Ramos (cell line): ENCODE data around the gene CDK19.
"Not testable (repeated sequence)": the region's sequence is repeated elsewhere in the genome, so short reads cannot be mapped to it uniquely, and the experiment has no call there.

ENCODE experiments used
- in situ Hi-C: fragments of 300-500 bp; cut with MboI; formaldehyde crosslinking; loops from one replicate; pipeline ENCODE4 v1.14.3; 2022; ENCODE audit warnings: low sequenced_read_pairs; ENCODE audit not compliant: unreplicated experiment

The CDK19 gene

GRCh38 chr6:110814102-110815014 is 911 bp downstream of the CDK19 start:
- in situ Hi-C loops: no loop called here

GRCh38 chr6:110813338-110814101 is 1.7 kb downstream of the CDK19 start:
- in situ Hi-C loops: no loop called here

- in situ Hi-C loops: no loop called here
These were observed 2.5 kb downstream of the CDK19 start for GRCh38 chr6:110812719-110813118.

- in situ Hi-C loops: no loop called here
These were observed 4.2 kb downstream of the CDK19 start for GRCh38 chr6:110810896-110811586.

- in situ Hi-C loops: no loop called here
These were observed 5.5 kb downstream of the CDK19 start for GRCh38 chr6:110809792-110810191.

- in situ Hi-C loops: not testable (repeated sequence)
These were observed 13.1 kb downstream of the CDK19 start for GRCh38 chr6:110802175-110802574.

- in situ Hi-C loops: no loop called here
These were observed 14.5 kb downstream of the CDK19 start for GRCh38 chr6:110800839-110801196.

GRCh38 chr6:110800196-110800838 is 15.0 kb downstream of the CDK19 start:
- in situ Hi-C loops: no loop called here

- in situ Hi-C loops: no loop called here
These were observed 15.6 kb downstream of the CDK19 start for GRCh38 chr6:110799655-110800054.

GRCh38 chr6:110799189-110799588 is 16.1 kb downstream of the CDK19 start:
- in situ Hi-C loops: no loop called here

- in situ Hi-C loops: no loop called here
These were observed 20.0 kb downstream of the CDK19 start for GRCh38 chr6:110795271-110795670.

GRCh38 chr6:110786696-110787095 is 28.6 kb downstream of the CDK19 start:
- in situ Hi-C loops: no loop called here

GRCh38 chr6:110786271-110786670 is 29.0 kb downstream of the CDK19 start:
- in situ Hi-C loops: no loop called here

- in situ Hi-C loops: no loop called here
These were observed 30.7 kb downstream of the CDK19 start for GRCh38 chr6:110784610-110784979.

- in situ Hi-C loops: no loop called here
These were observed 33.6 kb downstream of the CDK19 start for GRCh38 chr6:110781522-110782214.

- in situ Hi-C loops: no loop called here
These were observed 36.9 kb downstream of the CDK19 start for GRCh38 chr6:110778333-110778732.

GRCh38 chr6:110777636-110778035 is 37.6 kb downstream of the CDK19 start:
- in situ Hi-C loops: no loop called here

- in situ Hi-C loops: no loop called here
These were observed 38.9 kb downstream of the CDK19 start for GRCh38 chr6:110776413-110776812.

- in situ Hi-C loops: no loop called here
These were observed 45.3 kb downstream of the CDK19 start for GRCh38 chr6:110769923-110770322.

GRCh38 chr6:110768057-110768456 is 47.2 kb downstream of the CDK19 start:
- in situ Hi-C loops: no loop called here
